HG02763 (cell line): Measurements from ENCODE around the gene HNRNPA2B1.
"Not testable (repeated sequence)": the region's sequence is repeated elsewhere in the genome, so short reads cannot be mapped to it uniquely, and the experiment has no call there.

Source experiments
- ATAC-seq: cut with Tn5 transposase; IDR thresholded peaks from one replicate; pipeline ENCODE4 v1.9.1; 2021; ENCODE audit warnings: mild to moderate bottlenecking, moderate library complexity; ENCODE audit not compliant: unreplicated experiment

The HNRNPA2B1 gene

GRCh38 chr7:26185131-26185843 lies 15.3 kb downstream of the HNRNPA2B1 start:
- no peak for ATAC-seq

DNA sequence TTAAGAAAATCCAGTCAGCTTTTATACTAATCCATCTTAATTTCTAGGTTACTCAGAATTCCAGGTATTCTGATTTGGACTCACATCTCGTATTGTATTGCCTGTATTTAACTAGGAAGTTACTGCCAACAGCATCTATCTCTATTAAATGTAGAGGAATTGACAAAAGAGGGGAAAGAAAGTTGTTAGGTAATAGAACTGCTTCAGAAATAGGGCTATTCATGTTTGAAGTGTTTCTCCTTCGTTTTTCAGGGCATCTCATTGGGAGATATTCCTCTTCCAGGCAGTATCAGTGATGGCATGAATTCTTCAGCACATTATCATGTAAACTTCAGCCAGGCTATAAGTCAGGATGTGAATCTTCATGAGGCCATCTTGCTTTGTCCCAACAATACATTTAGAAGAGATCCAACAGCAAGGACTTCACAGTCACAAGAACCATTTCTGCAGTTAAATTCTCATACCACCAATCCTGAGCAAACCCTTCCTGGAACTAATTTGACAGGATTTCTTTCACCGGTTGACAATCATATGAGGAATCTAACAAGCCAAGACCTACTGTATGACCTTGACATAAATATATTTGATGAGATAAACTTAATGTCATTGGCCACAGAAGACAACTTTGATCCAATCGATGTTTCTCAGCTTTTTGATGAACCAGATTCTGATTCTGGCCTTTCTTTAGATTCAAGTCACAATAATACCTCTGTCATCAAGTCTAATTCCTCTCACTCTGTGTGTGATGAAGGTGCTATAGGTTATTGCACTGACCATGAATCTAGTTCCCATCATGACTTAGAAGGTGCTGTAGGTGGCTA lies 16.1 kb downstream of the HNRNPA2B1 start:
- ATAC-seq = not testable (repeated sequence)

DNA sequence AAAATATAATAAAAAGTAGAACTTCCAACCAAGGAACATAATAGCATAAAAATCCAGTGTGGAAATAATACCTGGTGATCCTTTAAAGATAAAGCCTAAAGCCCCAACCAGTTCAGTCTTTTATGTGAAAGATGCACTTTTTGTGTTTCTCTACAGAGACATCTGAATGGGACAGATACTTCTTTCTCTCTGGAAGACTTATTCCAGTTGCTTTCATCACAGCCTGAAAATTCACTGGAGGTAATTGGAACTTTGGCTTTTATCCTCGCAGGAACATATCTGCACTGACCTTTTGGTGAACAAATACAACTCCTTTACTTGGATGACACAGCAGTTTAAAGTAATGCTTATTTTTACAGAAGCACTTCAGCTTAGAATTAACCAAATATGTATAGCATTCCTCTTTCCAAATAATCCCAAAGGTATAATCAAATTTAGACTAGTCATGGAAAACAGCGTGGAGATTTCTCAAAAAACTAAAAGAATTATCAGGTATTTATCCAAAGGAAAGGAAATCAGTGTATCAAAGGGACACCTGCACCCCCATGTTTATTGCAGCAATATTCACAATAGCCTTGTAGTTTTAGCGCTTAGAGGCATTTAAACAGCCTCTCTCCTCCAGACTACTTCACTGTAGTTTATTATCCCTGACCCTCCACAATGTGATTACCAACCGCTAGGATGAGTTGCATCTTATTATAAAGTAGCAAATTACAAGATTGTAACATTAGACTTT lies 16.8 kb downstream of the HNRNPA2B1 start:
- no peak for ATAC-seq

- ATAC-seq = no peak
Measured at GRCh38 chr7:26182706-26183105, 17.8 kb downstream of the HNRNPA2B1 start.

DNA sequence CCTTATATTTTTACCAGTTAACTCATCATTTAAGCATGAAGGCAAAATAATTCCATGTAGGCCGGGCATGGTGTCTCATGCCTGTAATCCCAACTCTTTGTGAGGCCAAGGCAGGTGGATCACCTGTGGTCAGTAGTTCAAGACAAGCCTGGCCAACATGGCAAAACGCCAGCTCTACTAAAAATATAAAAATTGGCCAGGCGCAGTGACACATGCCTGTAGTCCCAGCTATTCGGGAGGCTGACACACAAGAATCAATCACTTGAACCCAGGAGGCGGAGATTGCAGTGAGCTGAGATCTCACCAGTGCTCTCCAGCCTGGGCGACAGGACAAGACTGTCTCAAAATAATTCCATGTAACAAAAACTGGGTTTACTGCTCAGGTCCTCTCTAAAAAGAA lies 18.3 kb downstream of the HNRNPA2B1 start:
- ATAC-seq = no peak

- no peak for ATAC-seq
Measured at GRCh38 chr7:26181474-26182227, 18.9 kb downstream of the HNRNPA2B1 start.

DNA sequence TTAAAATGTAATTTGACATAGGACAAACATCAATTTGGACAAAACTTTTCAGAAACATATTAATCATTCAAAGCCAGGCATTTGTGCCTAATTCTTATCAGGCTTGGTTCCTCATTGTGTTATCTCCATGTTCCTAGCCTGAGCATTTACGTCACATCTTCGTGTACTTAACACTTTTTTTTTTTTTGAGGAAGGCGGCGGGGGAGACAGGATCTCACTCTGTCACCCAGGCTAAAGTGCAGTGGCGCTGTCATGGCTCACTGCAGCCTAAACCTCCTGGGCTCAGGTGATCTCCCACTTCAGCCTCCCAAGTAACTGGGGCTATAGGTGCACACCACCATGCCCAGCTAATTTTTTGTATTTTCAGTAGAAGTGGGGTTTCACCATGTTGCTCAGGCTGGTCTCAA lies 19.8 kb downstream of the HNRNPA2B1 start:
- no peak for ATAC-seq

DNA sequence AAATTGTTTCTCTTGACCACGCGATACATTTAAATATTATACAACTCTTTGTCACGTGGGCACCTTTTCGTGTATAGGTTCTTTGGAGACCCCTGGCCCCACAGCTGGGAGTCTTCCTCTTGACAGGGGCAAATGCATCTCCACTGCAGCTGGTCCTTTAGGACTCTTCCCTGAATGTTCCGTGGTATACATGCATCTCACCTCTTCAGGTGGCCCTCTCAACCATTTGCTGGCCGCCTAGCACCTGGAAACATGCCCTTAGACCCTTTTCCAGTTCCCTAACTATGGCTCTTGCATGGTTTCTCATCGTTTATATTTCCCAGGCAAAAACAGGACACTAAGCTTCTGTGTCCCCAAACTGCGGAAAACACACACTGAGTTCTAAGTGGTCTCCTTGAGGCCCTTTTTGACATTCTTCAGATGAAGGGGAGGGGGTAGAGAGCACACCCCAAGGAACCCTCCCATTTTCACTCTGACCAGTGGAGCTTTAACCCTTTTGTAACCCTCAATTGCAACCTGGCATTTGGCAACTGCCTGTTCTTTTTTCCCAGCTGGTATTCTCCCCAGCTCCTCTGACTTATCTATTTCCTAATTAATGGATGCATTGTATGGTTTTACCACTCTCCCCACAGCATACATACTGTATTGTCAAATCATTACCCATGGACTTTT lies 20.6 kb downstream of the HNRNPA2B1 start:
- no peak for ATAC-seq

- ATAC-seq = no peak
Measured at GRCh38 chr7:26179422-26179821, 21.1 kb downstream of the HNRNPA2B1 start.

DNA sequence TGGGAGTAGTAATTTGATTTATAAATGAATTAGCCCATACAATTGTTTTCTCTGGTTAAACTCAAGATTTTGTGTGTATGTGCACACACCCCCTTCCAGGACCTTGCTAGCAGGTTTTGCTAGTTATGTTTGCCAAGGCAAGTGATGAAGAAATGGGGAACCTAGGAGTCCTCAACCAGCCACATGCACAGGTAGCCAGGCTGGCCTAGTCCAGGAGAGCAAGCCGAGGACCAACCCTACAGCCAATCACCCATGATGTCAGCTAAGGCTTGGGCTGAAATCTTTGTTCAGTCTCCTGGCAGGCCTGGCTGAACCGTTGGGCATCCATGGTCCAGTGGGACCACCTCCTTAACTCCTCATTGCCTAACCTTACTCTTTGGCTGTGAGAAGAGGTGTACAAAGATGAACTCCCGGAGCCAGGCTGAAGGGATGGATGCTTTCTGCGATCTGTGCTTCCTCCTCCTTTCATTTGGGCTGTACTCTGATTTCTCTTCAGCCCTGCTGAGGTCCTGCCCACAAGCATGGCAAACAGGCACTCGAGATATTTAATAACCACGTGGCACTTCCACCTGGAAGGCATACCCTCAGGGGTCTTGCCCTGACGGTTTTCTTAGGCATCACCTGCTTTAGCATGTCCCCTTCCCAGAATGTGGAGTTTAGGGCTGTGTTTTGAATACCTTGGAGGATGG lies 22.1 kb downstream of the HNRNPA2B1 start:
- no peak for ATAC-seq

DNA sequence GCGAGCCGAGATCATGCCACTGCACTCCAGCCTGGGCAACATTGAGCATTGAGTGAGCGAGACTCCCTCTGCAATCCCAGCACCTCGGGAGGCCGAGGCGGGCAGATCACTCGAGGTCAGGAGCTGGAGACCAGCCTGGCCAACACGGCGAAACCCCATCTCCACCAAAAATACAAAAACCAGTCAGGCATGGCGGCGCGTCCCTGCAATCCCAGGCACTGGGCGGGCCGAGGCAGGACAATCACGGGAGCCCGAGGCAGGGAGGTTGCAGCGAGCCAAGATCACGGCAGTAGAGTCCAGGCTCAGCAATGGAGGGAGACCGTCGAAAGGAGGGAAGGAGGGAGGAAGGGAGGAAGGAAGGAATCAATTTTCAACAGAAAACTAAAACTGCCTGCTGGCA lies 23.3 kb downstream of the HNRNPA2B1 start:
- not testable (repeated sequence) for ATAC-seq

DNA sequence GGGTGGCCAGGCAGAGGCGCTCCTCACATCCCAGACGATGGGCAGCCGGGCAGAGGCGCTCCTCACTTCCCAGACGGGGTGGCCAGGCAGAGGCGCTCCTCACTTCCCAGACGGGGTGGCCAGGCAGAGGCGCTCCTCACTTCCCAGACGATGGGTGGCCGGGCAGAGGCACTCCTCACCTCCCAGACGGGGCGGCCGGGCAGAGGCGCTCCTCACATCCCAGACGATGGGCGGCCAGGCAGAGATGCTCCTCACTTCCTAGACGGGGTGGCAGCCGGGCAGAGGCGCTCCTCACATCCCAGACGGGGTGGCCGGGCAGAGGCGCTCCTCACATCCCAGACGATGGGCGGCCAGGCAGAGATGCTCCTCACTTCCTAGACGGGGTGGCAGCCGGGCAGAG lies 23.9 kb downstream of the HNRNPA2B1 start:
- ATAC-seq = not testable (repeated sequence)

GRCh38 chr7:26175903-26176302 lies 24.6 kb downstream of the HNRNPA2B1 start:
- ATAC-seq = not testable (repeated sequence)

GRCh38 chr7:26172048-26172447 lies 28.5 kb downstream of the HNRNPA2B1 start:
- no peak for ATAC-seq

- no peak for ATAC-seq
Measured at GRCh38 chr7:26171601-26172000, 28.9 kb downstream of the HNRNPA2B1 start.

DNA sequence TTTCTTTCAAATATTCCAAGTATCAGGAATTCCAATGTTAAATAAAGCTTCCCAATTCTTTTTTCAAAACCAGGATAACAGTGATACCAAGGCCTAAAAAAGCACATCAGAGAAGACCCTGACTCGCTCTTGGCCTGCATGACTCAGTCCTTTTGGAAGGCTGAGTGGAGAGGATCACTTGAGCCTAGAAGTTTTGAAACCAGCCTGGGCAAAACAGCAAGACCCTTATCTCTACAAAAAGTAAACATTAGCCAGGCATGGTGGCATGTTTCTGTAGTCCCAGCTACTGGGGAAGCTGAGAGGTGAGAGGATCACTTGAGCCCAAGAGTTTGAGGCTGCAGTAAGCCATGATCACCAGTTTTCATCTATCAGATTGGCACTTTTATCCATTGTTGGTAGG lies 29.9 kb downstream of the HNRNPA2B1 start:
- no peak for ATAC-seq

DNA sequence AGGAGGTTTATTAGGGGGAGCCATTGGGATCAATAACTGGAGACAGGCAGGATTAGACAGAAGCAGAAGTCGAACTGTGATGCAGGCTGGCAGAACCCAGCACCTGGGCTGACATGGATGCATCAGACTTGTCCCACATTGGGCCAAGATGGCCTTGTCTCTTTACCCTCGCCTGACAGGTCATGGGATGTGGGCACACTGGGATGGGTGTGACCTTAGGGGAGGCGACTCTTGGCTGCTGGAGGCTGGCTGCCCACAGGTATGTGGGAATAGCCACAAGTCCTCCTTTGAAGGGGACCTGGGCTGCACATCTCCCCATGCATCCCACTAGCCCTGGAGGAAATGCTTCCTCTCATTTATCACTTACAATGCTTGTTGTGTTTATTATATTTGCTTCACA lies 31.3 kb downstream of the HNRNPA2B1 start:
- ATAC-seq = no peak

DNA sequence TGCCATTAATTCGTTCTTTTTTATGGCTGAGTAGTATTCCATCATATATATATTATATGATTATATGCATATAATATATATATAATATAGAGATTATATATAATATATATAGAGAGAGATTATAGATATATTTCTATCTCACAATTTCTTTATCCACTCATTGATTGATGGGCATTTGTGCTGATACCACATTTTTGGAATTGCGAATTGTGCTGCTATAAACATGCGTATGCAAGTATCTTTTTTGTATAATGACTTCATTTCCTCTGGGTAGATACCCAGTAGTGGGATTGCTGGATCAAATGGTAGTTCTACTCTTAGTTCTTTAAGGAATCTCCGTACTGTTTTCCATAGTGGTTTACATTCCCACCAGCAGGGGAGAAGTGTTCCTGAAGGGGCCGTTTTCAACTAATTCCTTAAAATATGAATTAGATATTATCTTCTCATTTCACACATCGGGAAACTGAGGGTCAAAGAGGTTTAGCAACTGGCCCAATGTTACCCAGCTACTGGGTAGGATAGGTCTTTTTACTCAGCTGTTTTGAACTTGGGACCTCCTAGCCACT lies 32.0 kb downstream of the HNRNPA2B1 start:
- ATAC-seq = no peak

- peak; percentile 80 for ATAC-seq
Measured at GRCh38 chr7:26167303-26167934, 33.1 kb downstream of the HNRNPA2B1 start.
